ENCODE measurements around the gene MYO5A. TPM values are rescaled to one million over a fixed set of nuclear protein-coding genes. Genes with fewer than 3 reads are reported as not detected.

MYO5A gene
- polyA plus RNA-seq, 3 donors, result 6.9 to 33.5 (median 16.6) TPM

- H3K4me1 ChIP-seq (ENCODE audit: control insufficient read depth in 1 of 2, insufficient read depth in 2 of 2, low read length in 2 of 2), result no peaks in the 10 kb centered on the region
- no peaks in the 10 kb centered on the region for H3K9me3 ChIP-seq (replicated peaks in 1 of 2; ENCODE audit: control insufficient read depth in 1 of 2, insufficient read depth in 1 of 2, low read length in 2 of 2)
- peak in 1 of 3 donors; percentile 13 for DNase-seq
- TF ChIP-seq CTCF (IDR thresholded peaks at IDR 0.05), result peak; percentile 29
- H3K36me3 ChIP-seq (replicated peaks in 1 of 2; ENCODE audit: control insufficient read depth in 1 of 2, insufficient read depth in 2 of 2, low read length in 2 of 2), result peaks cover 70 to 98% of the 10 kb centered on the region in 2 donors
- H3K4me3 ChIP-seq (replicated peaks in 1 of 3; ENCODE audit: low read depth in 2 of 3, low read length in 3 of 3), result no peak overlapping the region
- H3K27ac ChIP-seq (ENCODE audit: low read depth in 1 of 2, low read length in 2 of 2), result no peak overlapping the region
- intact Hi-C loops (cut with micrococcal nuclease), result loop anchor here in 1 of 2 donors (10.0 kb wide), 1 partner anchor 403 kb away; no protein-coding TSS in a partner anchor
- Mint-ChIP-seq H3K9me3 (no peaks in the 10 kb centered on the region), H3K27me3 (ENCODE audit: low read depth in 3 of 3) (no peaks in the 10 kb centered on the region), H3K4me3 (no peak overlapping the region), H3K36me3 (peaks cover 71 to 85% of the 10 kb centered on the region in 2 donors), H3K27ac (no peak overlapping the region), H3K4me1 (peaks cover 2% of the 10 kb centered on the region)
- H2AFZ ChIP-seq (ENCODE audit: insufficient read depth, low read depth, low read length, poor library complexity, severe bottlenecking), result no peak overlapping the region
- no peaks in the 10 kb centered on the region for H3K27me3 ChIP-seq (ENCODE audit: control insufficient read depth in 2 of 2, insufficient read depth in 2 of 2, low read length in 2 of 2)
- H3K79me2 ChIP-seq (ENCODE audit: insufficient read depth, low read length), result no peaks in the 10 kb centered on the region
- H3K9ac ChIP-seq (ENCODE audit: insufficient read depth, low read length, poor library complexity, severe bottlenecking), result no peak overlapping the region
- H3K4me2 ChIP-seq (replicated peaks; ENCODE audit: extremely low read depth, low read length, poor library complexity, severe bottlenecking), result no peak overlapping the region
- H4K20me1 ChIP-seq (ENCODE audit: insufficient read depth, low read length), result no peaks in the 10 kb centered on the region
- 33% methylated on average over 2 of the region's 6 CpGs for WGBS (ENCODE audit: insufficient coverage)
Measured at GRCh38 chr15:52331490-52332240, 197.0 kb downstream of the MYO5A start.

- Mint-ChIP-seq H3K36me3 (peaks cover 69 to 87% of the 10 kb centered on the region in 2 donors), H3K27me3 (ENCODE audit: low read depth in 3 of 3) (no peaks in the 10 kb centered on the region), H3K27ac (peak overlapping the region in 1 of 7 donors; percentile 48), H3K4me1 (peaks cover 2% of the 10 kb centered on the region), H3K4me3 (no peak overlapping the region), H3K9me3 (no peaks in the 10 kb centered on the region)
- no peaks in the 10 kb centered on the region for H3K27me3 ChIP-seq (ENCODE audit: control insufficient read depth in 2 of 2, insufficient read depth in 2 of 2, low read length in 2 of 2)
- no peaks in the 10 kb centered on the region for H3K9me3 ChIP-seq (replicated peaks in 1 of 2; ENCODE audit: control insufficient read depth in 1 of 2, insufficient read depth in 1 of 2, low read length in 2 of 2)
- DNase-seq, result no peak
- 100% methylated on average over 1 of the region's 1 CpG for WGBS (ENCODE audit: insufficient coverage)
- TF ChIP-seq CTCF (IDR thresholded peaks at IDR 0.05), result no peak
- no peaks in the 10 kb centered on the region for H3K79me2 ChIP-seq (ENCODE audit: insufficient read depth, low read length)
- H3K9ac ChIP-seq (ENCODE audit: insufficient read depth, low read length, poor library complexity, severe bottlenecking), result no peak overlapping the region
- H3K4me2 ChIP-seq (replicated peaks; ENCODE audit: extremely low read depth, low read length, poor library complexity, severe bottlenecking), result no peak overlapping the region
- no peak overlapping the region for H3K4me3 ChIP-seq (replicated peaks in 1 of 3; ENCODE audit: low read depth in 2 of 3, low read length in 3 of 3)
- intact Hi-C loops (cut with micrococcal nuclease), result loop anchor here in 1 of 2 donors (10.0 kb wide), 1 partner anchor 405 kb away; no protein-coding TSS in a partner anchor
- no peak overlapping the region for H3K27ac ChIP-seq (ENCODE audit: low read depth in 1 of 2, low read length in 2 of 2)
- no peaks in the 10 kb centered on the region for H4K20me1 ChIP-seq (ENCODE audit: insufficient read depth, low read length)
- no peak overlapping the region for H2AFZ ChIP-seq (ENCODE audit: insufficient read depth, low read depth, low read length, poor library complexity, severe bottlenecking)
- H3K36me3 ChIP-seq (replicated peaks in 1 of 2; ENCODE audit: control insufficient read depth in 1 of 2, insufficient read depth in 2 of 2, low read length in 2 of 2), result peaks cover 73 to 99% of the 10 kb centered on the region in 2 donors
- no peaks in the 10 kb centered on the region for H3K4me1 ChIP-seq (ENCODE audit: control insufficient read depth in 1 of 2, insufficient read depth in 2 of 2, low read length in 2 of 2)
Measured at GRCh38 chr15:52329987-52330386, 198.7 kb downstream of the MYO5A start.
